ENCODE data around the gene PPIL6. TPM values are rescaled to one million over a fixed set of nuclear protein-coding genes. Genes with fewer than 3 reads are reported as not detected.

Gene PPIL6
- polyA plus RNA-seq, 1 donor (not counting 4 experiments of a cell fraction or from before 2014, with no cell fraction given): 1.4 TPM

GRCh38 chr6:109393886-109394281 lies 46.5 kb downstream of the PPIL6 start:
- H4K20me1 ChIP-seq (ENCODE audit: control insufficient read depth, extremely low read depth, insufficient read depth, low read length): no peaks in the 10 kb centered on the region
- no peaks in the 10 kb centered on the region for H3K9me3 ChIP-seq (ENCODE audit: control insufficient read depth, low read depth, low read length)
- H3K36me3 ChIP-seq (ENCODE audit: control insufficient read depth in 2 of 2, extremely low read depth in 1 of 2, insufficient read depth in 2 of 2, low read length in 2 of 2): no peaks in the 10 kb centered on the region
- no peak overlapping the region for H3K4me3 ChIP-seq (ENCODE audit: control insufficient read depth in 2 of 3, extremely low read depth in 1 of 3, insufficient read depth in 2 of 3, low read depth in 1 of 3, low read length in 3 of 3)
- FAIRE-seq (peak; percentile 43), DNase-seq (ENCODE audit: low read depth, low spot score) (no peak)
- no peaks in the 10 kb centered on the region for H3K9me1 ChIP-seq (ENCODE audit: control insufficient read depth, extremely low read depth, insufficient read depth, low read length)
- no peak overlapping the region for H3K27ac ChIP-seq (ENCODE audit: control insufficient read depth, insufficient read depth, low read length)
- TF ChIP-seq EZH2 (IDR thresholded peaks at IDR 0.05; ENCODE audit: low read length): no peak
- TF ChIP-seq CTCF (optimal IDR thresholded peaks at IDR 0.05 in 1 of 3, IDR thresholded peaks at IDR 0.05 in 1 of 3, conservative IDR thresholded peaks at IDR 0.05 in 1 of 3; ENCODE audit: extremely low read depth in 1 of 3, insufficient read depth in 2 of 3, low read length in 3 of 3): no peak
- no peak overlapping the region for H2AFZ ChIP-seq (ENCODE audit: control insufficient read depth, low read length)
- H3K27me3 ChIP-seq (ENCODE audit: control insufficient read depth, extremely low read depth, insufficient read depth, low read length): no peaks in the 10 kb centered on the region
- peaks cover 10% of the 10 kb centered on the region for H3K4me1 ChIP-seq (ENCODE audit: control insufficient read depth, extremely low read depth, insufficient read depth, low read length)
- dilution Hi-C loops (cut with MboI; ENCODE audit: extremely low pct_ligation_motif_present, low sequenced_read_pairs): no loop called here
- no peak overlapping the region for H3K9ac ChIP-seq (ENCODE audit: control insufficient read depth, extremely low read depth, insufficient read depth, low read length)
- H3K4me2 ChIP-seq (ENCODE audit: control insufficient read depth, extremely low read depth, insufficient read depth, low read depth, low read length): no peak overlapping the region
- no peaks in the 10 kb centered on the region for H3K79me2 ChIP-seq (ENCODE audit: control insufficient read depth, insufficient read depth, low read length)

GRCh38 chr6:109393157-109393885 lies 47.1 kb downstream of the PPIL6 start:
- no peaks in the 10 kb centered on the region for H3K36me3 ChIP-seq (ENCODE audit: control insufficient read depth in 2 of 2, extremely low read depth in 1 of 2, insufficient read depth in 2 of 2, low read length in 2 of 2)
- dilution Hi-C loops (cut with MboI; ENCODE audit: extremely low pct_ligation_motif_present, low sequenced_read_pairs): no loop called here
- DNase-seq (ENCODE audit: low read depth, low spot score) (no peak), FAIRE-seq (no peak)
- no peak overlapping the region for H2AFZ ChIP-seq (ENCODE audit: control insufficient read depth, low read length)
- peaks cover 10% of the 10 kb centered on the region for H3K4me1 ChIP-seq (ENCODE audit: control insufficient read depth, extremely low read depth, insufficient read depth, low read length)
- TF ChIP-seq EZH2 (IDR thresholded peaks at IDR 0.05; ENCODE audit: low read length) (no peak), CTCF (optimal IDR thresholded peaks at IDR 0.05 in 1 of 3, IDR thresholded peaks at IDR 0.05 in 1 of 3, conservative IDR thresholded peaks at IDR 0.05 in 1 of 3; ENCODE audit: extremely low read depth in 1 of 3, insufficient read depth in 2 of 3, low read length in 3 of 3) (no peak)
- no peaks in the 10 kb centered on the region for H4K20me1 ChIP-seq (ENCODE audit: control insufficient read depth, extremely low read depth, insufficient read depth, low read length)
- H3K9me1 ChIP-seq (ENCODE audit: control insufficient read depth, extremely low read depth, insufficient read depth, low read length): no peaks in the 10 kb centered on the region
- no peak overlapping the region for H3K4me2 ChIP-seq (ENCODE audit: control insufficient read depth, extremely low read depth, insufficient read depth, low read depth, low read length)
- no peaks in the 10 kb centered on the region for H3K9me3 ChIP-seq (ENCODE audit: control insufficient read depth, low read depth, low read length)
- no peaks in the 10 kb centered on the region for H3K79me2 ChIP-seq (ENCODE audit: control insufficient read depth, insufficient read depth, low read length)
- H3K9ac ChIP-seq (ENCODE audit: control insufficient read depth, extremely low read depth, insufficient read depth, low read length): no peak overlapping the region
- H3K4me3 ChIP-seq (ENCODE audit: control insufficient read depth in 2 of 3, extremely low read depth in 1 of 3, insufficient read depth in 2 of 3, low read depth in 1 of 3, low read length in 3 of 3): no peak overlapping the region
- H3K27me3 ChIP-seq (ENCODE audit: control insufficient read depth, extremely low read depth, insufficient read depth, low read length): no peaks in the 10 kb centered on the region
- H3K27ac ChIP-seq (ENCODE audit: control insufficient read depth, insufficient read depth, low read length): no peak overlapping the region
